ENCODE results near the gene ROBO2. TPM values are rescaled to one million over a fixed set of nuclear protein-coding genes. Genes with fewer than 3 reads are reported as not detected.

Gene ROBO2
- total RNA-seq, 1 donor from 2014 or later: 3.9 TPM

GRCh38 chr3:77338195-77338594 is 298.3 kb downstream of the ROBO2 start:
- no peak for DNase-seq (ENCODE audit: low read depth)
- Histone ChIP-seq H3K36me3 (ENCODE audit: control insufficient read depth, insufficient read depth, low read length) (no peaks in the 10 kb centered on the region), H3K4me3 (ENCODE audit: low read depth, low read length) (no peak overlapping the region), H3K27me3 (ENCODE audit: control insufficient read depth, insufficient read depth, low read length) (no peaks in the 10 kb centered on the region)
- no peak for TF ChIP-seq CTCF (IDR thresholded peaks at IDR 0.05; ENCODE audit: insufficient read depth, low read length, poor library complexity, severe bottlenecking)

GRCh38 chr3:77342027-77342426 is 302.1 kb downstream of the ROBO2 start:
- Histone ChIP-seq H3K36me3 (ENCODE audit: control insufficient read depth, insufficient read depth, low read length) (no peaks in the 10 kb centered on the region), H3K4me3 (ENCODE audit: low read depth, low read length) (no peak overlapping the region), H3K27me3 (ENCODE audit: control insufficient read depth, insufficient read depth, low read length) (no peaks in the 10 kb centered on the region)
- no peak for DNase-seq (ENCODE audit: low read depth)
- no peak for TF ChIP-seq CTCF (IDR thresholded peaks at IDR 0.05; ENCODE audit: insufficient read depth, low read length, poor library complexity, severe bottlenecking)

- Histone ChIP-seq H3K36me3 (ENCODE audit: control insufficient read depth, insufficient read depth, low read length) (no peaks in the 10 kb centered on the region), H3K4me3 (ENCODE audit: low read depth, low read length) (no peak overlapping the region), H3K27me3 (ENCODE audit: control insufficient read depth, insufficient read depth, low read length) (no peaks in the 10 kb centered on the region)
- no peak for DNase-seq (ENCODE audit: low read depth)
- no peak for TF ChIP-seq CTCF (IDR thresholded peaks at IDR 0.05; ENCODE audit: insufficient read depth, low read length, poor library complexity, severe bottlenecking)
Observed at GRCh38 chr3:77342688-77343087, 302.8 kb downstream of the ROBO2 start.

- Histone ChIP-seq H3K36me3 (ENCODE audit: control insufficient read depth, insufficient read depth, low read length) (no peaks in the 10 kb centered on the region), H3K4me3 (ENCODE audit: low read depth, low read length) (no peak overlapping the region), H3K27me3 (ENCODE audit: control insufficient read depth, insufficient read depth, low read length) (no peaks in the 10 kb centered on the region)
- DNase-seq (ENCODE audit: low read depth): no peak
- no peak for TF ChIP-seq CTCF (IDR thresholded peaks at IDR 0.05; ENCODE audit: insufficient read depth, low read length, poor library complexity, severe bottlenecking)
Observed at GRCh38 chr3:77345009-77345408, 305.1 kb downstream of the ROBO2 start.

- Histone ChIP-seq H3K36me3 (ENCODE audit: control insufficient read depth, insufficient read depth, low read length) (no peaks in the 10 kb centered on the region), H3K4me3 (ENCODE audit: low read depth, low read length) (no peak overlapping the region), H3K27me3 (ENCODE audit: control insufficient read depth, insufficient read depth, low read length) (no peaks in the 10 kb centered on the region)
- DNase-seq (ENCODE audit: low read depth): no peak
- TF ChIP-seq CTCF (IDR thresholded peaks at IDR 0.05; ENCODE audit: insufficient read depth, low read length, poor library complexity, severe bottlenecking): peak; percentile 33
Observed at GRCh38 chr3:77348244-77348855, 308.5 kb downstream of the ROBO2 start.

- no peak overlapping the region for H3K4me3 ChIP-seq (ENCODE audit: low read depth, low read length)
- no peaks in the 10 kb centered on the region for H3K36me3 ChIP-seq (ENCODE audit: control insufficient read depth, insufficient read depth, low read length)
- no peak for DNase-seq (ENCODE audit: low read depth)
- H3K27me3 ChIP-seq (ENCODE audit: control insufficient read depth, insufficient read depth, low read length): no peaks in the 10 kb centered on the region
- no peak for TF ChIP-seq CTCF (IDR thresholded peaks at IDR 0.05; ENCODE audit: insufficient read depth, low read length, poor library complexity, severe bottlenecking)
Observed at GRCh38 chr3:77354958-77355357, 315.1 kb downstream of the ROBO2 start.
